Endothelial cell of umbilical vein (primary cell): Measurements from ENCODE around the gene KASH5. TPM values are rescaled to one million over a fixed set of nuclear protein-coding genes. Genes with fewer than 3 reads are reported as not detected.

ENCODE experiments used
- BruUV-seq: library from RNA; stranded (reverse); fragments of 400-500 nt; replicated peaks from 2 replicates; lab custom pipeline; 2021; lab: Mats Ljungman, UMichigan
- CTCF ChIA-PET: fragments of 300-600, 350-600 bp; sonication (Branson Sonifier 250); formaldehyde crosslinking; loops from one replicate; lab custom pipeline; 2021; ENCODE audit warnings: antibody characterized with exemption, inconsistent platforms; lab: Charles Lee
- POLR2A ChIA-PET: fragments of 300-600, 350-600 bp; sonication (Branson Sonifier 250); formaldehyde crosslinking; loops from one replicate; lab custom pipeline; 2021; ENCODE audit warnings: antibody characterized with exemption, inconsistent platforms; lab: Charles Lee
- DNase-seq: peaks from one replicate; pipeline ENCODE4 v3.0.0-alpha.2; 2011; ENCODE audit warnings: low read depth, low spot score
- FAIRE-seq: peaks from 2 replicates; lab custom pipeline; 2011; peaks lifted over from hg19 to GRCh38; lab: Jason Lieb, UNC
- H2AFZ ChIP-seq: 2 replicates; pipeline ENCODE4 v1.6.0; 2012; ENCODE audit warnings: low read depth, low read length, control low read depth, inconsistent platforms
- H3K27ac ChIP-seq: 2 replicates; pipeline ENCODE4 v1.5.1; 2011; ENCODE audit warnings: low read depth, mild to moderate bottlenecking, control low read depth, low read length, moderate library complexity; ENCODE audit not compliant: insufficient read depth
- H3K27me3 ChIP-seq, 2 experiments: 2 replicates each; pipeline versions ENCODE4 v1.6.0 to v1.6.1; 2011; ENCODE audit warnings: low read length in 2 of 2, mixed read lengths in 1 of 2; ENCODE audit not compliant: control insufficient read depth in 2 of 2, insufficient read depth in 2 of 2
- H3K36me3 ChIP-seq, 2 experiments: 2 replicates in 1 of 2; 3 replicates in 1 of 2; pipeline ENCODE4 v1.5.1; 2011; ENCODE audit warnings: low read length in 2 of 2, mild to moderate bottlenecking in 1 of 2, moderate library complexity in 1 of 2; ENCODE audit not compliant: control insufficient read depth in 2 of 2, insufficient read depth in 2 of 2; ENCODE audit errors: extremely low read depth in 1 of 2
- H3K4me1 ChIP-seq: 3 replicates; pipeline ENCODE4 v1.5.1; 2011; ENCODE audit warnings: mild to moderate bottlenecking, low read length; ENCODE audit not compliant: control insufficient read depth, insufficient read depth; ENCODE audit errors: extremely low read depth
- H3K4me2 ChIP-seq: 2 replicates; pipeline ENCODE4 v1.6.1; 2011; ENCODE audit warnings: low read length, control low read depth, mixed read lengths; ENCODE audit not compliant: insufficient read depth
- H3K4me3 ChIP-seq, 3 experiments: fragments of 200-600 bp in 1 of 3; sonication (generic), shearing (Covaris generic) in 1 of 3; replicated peaks in 1 of 3; 2 replicates each; pipeline ENCODE4 v1.5.1; 2011 to 2016; ENCODE audit warnings: control low read depth in 3 of 3, low read length in 3 of 3, mild to moderate bottlenecking in 2 of 3, inconsistent platforms in 1 of 3, low read depth in 1 of 3, moderate library complexity in 1 of 3; ENCODE audit not compliant: insufficient read depth in 1 of 3
- H3K79me2 ChIP-seq: 2 replicates; pipeline ENCODE4 v1.6.0; 2012; ENCODE audit warnings: low read length, inconsistent platforms; ENCODE audit not compliant: control insufficient read depth, insufficient read depth
- H3K9ac ChIP-seq: replicated peaks from 2 replicates; pipeline ENCODE3; 2011; ENCODE audit warnings: low read length, control low read depth; ENCODE audit not compliant: insufficient read depth; ENCODE audit errors: extremely low read depth
- H3K9me1 ChIP-seq: replicated peaks from 3 replicates; pipeline ENCODE4 v1.6.0; 2011; ENCODE audit warnings: mild to moderate bottlenecking, low read length; ENCODE audit not compliant: control insufficient read depth, insufficient read depth; ENCODE audit errors: extremely low read depth
- H3K9me3 ChIP-seq: replicated peaks from 2 replicates; pipeline ENCODE4 v1.5.1; 2012; ENCODE audit warnings: low read length, inconsistent platforms; ENCODE audit not compliant: control insufficient read depth, insufficient read depth
- H4K20me1 ChIP-seq: replicated peaks from 2 replicates; pipeline ENCODE3; 2011; ENCODE audit warnings: mild to moderate bottlenecking, low read length; ENCODE audit not compliant: control insufficient read depth, insufficient read depth; ENCODE audit errors: extremely low read depth
- CTCF ChIP-seq, 2 donors: IDR thresholded peaks; 1 replicate in 1 of 2; 2 replicates in 1 of 2; pipeline ENCODE4 v1.5.1; 2011; ENCODE audit warnings: low read length in 2 of 2, mild to moderate bottlenecking in 2 of 2, moderate library complexity in 2 of 2, control low read depth in 1 of 2, inconsistent platforms in 1 of 2, low read depth in 1 of 2; ENCODE audit not compliant: insufficient read depth in 1 of 2; ENCODE audit errors: extremely low read depth in 1 of 2
- EZH2 ChIP-seq: IDR thresholded peaks from 2 replicates; pipeline ENCODE4 v1.6.1; 2012; ENCODE audit warnings: borderline replicate concordance, low read depth, mild to moderate bottlenecking, moderate library complexity, low read length, inconsistent platforms; ENCODE audit not compliant: severe bottlenecking
- FOS ChIP-seq: IDR thresholded peaks from 2 replicates; pipeline ENCODE4 v1.6.1; 2011; ENCODE audit warnings: mild to moderate bottlenecking, low read length, moderate library complexity, borderline replicate concordance; ENCODE audit not compliant: insufficient read depth
- GATA2 ChIP-seq: IDR thresholded peaks from 2 replicates; pipeline ENCODE4 v1.7.0; 2011; ENCODE audit warnings: low read depth, mild to moderate bottlenecking, moderate library complexity, mixed read lengths, low read length; ENCODE audit not compliant: insufficient read length, insufficient read depth
- JUN ChIP-seq: IDR thresholded peaks from 2 replicates; pipeline ENCODE4 v1.6.1; 2011; ENCODE audit warnings: borderline replicate concordance, low read depth; ENCODE audit not compliant: insufficient read length, insufficient read depth
- MAX ChIP-seq: IDR thresholded peaks from 2 replicates; pipeline ENCODE4 v1.6.1; 2011; ENCODE audit not compliant: insufficient read depth, insufficient read length
- MYC ChIP-seq: IDR thresholded peaks from one replicate; pipeline ENCODE4 v1.6.1; 2011; ENCODE audit warnings: mild to moderate bottlenecking, low read depth, low read length
- POLR2A ChIP-seq: IDR thresholded peaks from 2 replicates; pipeline ENCODE4 v1.6.1; 2012; ENCODE audit warnings: low read depth, mild to moderate bottlenecking, control low read depth, low read length
- POLR2AphosphoS5 ChIP-seq: IDR thresholded peaks from 2 replicates; pipeline ENCODE4 v1.6.1; 2012; ENCODE audit warnings: low read depth, mild to moderate bottlenecking, control low read depth, low read length, moderate library complexity; ENCODE audit not compliant: insufficient read depth
- dilution Hi-C: fragments of 300-500 bp; cut with MboI; formaldehyde crosslinking; loops from one replicate; pipeline ENCODE4 v1.15.0; 2019; ENCODE audit warnings: low sequenced_read_pairs; ENCODE audit not compliant: extremely low pct_ligation_motif_present
- intact Hi-C: fragments of 100-400 bp; cut with micrococcal nuclease; formaldehyde crosslinking; loops from one replicate; pipeline ENCODE4 v1.10.0; 2022
- polyA plus RNA-seq, 4 experiments: library from polyadenylated mRNA; depleted of rRNA in 3 of 4; stranded (reverse) in 3 of 4; unstranded in 1 of 4; fragments of >200 nt; gene quantifications; 2 replicates each; pipeline versions ENCODE4 v1.2.1 to v1.2.3, GENCODE V29; 2011 to 2012; ENCODE audit warnings: missing spikeins in 1 of 4
- total RNA-seq: library from RNA; stranded (reverse); gene quantifications from 2 replicates; pipeline ENCODE4 v1.2.3, GENCODE V29; 2021

KASH5 gene
- total and polyA plus RNA-seq, 2 donors (not counting 3 experiments of a cell fraction or from before 2014, with no cell fraction given) = 0.03 TPM; not detected in 1

- H3K36me3 ChIP-seq = peaks cover 0 to 8% of the 10 kb centered on the region in 2 experiments
- no peak overlapping the region for H3K27ac ChIP-seq
- no peak overlapping the region for H2AFZ ChIP-seq
- ChIA-PET POLR2A (no interaction called here), CTCF (no interaction called here)
- no peak for FAIRE-seq
- no peaks in the 10 kb centered on the region for H3K79me2 ChIP-seq
- intact Hi-C loops = no loop called here
- H3K9ac ChIP-seq = no peak overlapping the region
- no TSS peak for BruUV-seq
- H3K27me3 ChIP-seq = no peaks in the 10 kb centered on the region
- dilution Hi-C loops = no loop called here
- H3K4me3 ChIP-seq = no peak overlapping the region
- no peaks in the 10 kb centered on the region for H4K20me1 ChIP-seq
- H3K9me3 ChIP-seq = no peaks in the 10 kb centered on the region
- no peak overlapping the region for H3K4me2 ChIP-seq
- no peaks in the 10 kb centered on the region for H3K4me1 ChIP-seq
- DNase-seq = no peak
- no peak for TF ChIP-seq JUN
- no peak for TF ChIP-seq EZH2
- no peak for TF ChIP-seq POLR2A
- no peak for TF ChIP-seq MAX
- TF ChIP-seq FOS = no peak
- no peak for TF ChIP-seq GATA2
- no peak for TF ChIP-seq MYC
- TF ChIP-seq CTCF (IDR thresholded peaks at IDR 0.05; ENCODE audit: extremely low read depth in 1 of 2, insufficient read depth in 1 of 2, low read depth in 1 of 2, low read length in 2 of 2) = no peak
- no peak for TF ChIP-seq POLR2AphosphoS5
- H3K9me1 ChIP-seq = no peaks in the 10 kb centered on the region
Measured at GRCh38 chr19:49461656-49462055, 73.6 kb downstream of the KASH5 start.
